GM10248 (cell line): Measurements from ENCODE around the gene BARHL2.

Experiments
- CTCF ChIA-PET: fragments of 300-600 bp; sonication (Branson Sonifier 250); formaldehyde crosslinking; extraction: SDS; loops from one replicate; lab custom pipeline; 2021; ENCODE audit warnings: antibody characterized with exemption; lab: Yijun Ruan, JAX
- POLR2A ChIA-PET: fragments of 350-650 bp; sonication (Branson Sonifier 250); formaldehyde crosslinking; extraction: SDS; loops from one replicate; lab custom pipeline; 2020; ENCODE audit warnings: antibody characterized with exemption; lab: Yijun Ruan, JAX
- DNase-seq: peaks from one replicate; pipeline ENCODE4 v3.0.0; 2012; ENCODE audit errors: extremely low spot score
- CTCF ChIP-seq: IDR thresholded peaks from 2 replicates; pipeline ENCODE4 v1.5.1; 2012; ENCODE audit warnings: mild to moderate bottlenecking, low read depth; ENCODE audit errors: extremely low read depth, missing control alignments, control extremely low read depth

BARHL2 gene

GRCh38 chr1:90729504-90730242, 12.6 kb upstream of the BARHL2 start:
- peak; percentile 36 for TF ChIP-seq CTCF
- POLR2A ChIA-PET = no interaction called here
- CTCF ChIA-PET = interaction anchor here (0.7 to 4.6 kb wide), 9 partner anchors 9 to 436 kb away, joined by 3 to 30 read pairs (median 3); no protein-coding TSS in a partner anchor
- DNase-seq = no peak

GRCh38 chr1:90728502-90729287, 11.6 kb upstream of the BARHL2 start:
- no peak for DNase-seq
- POLR2A ChIA-PET = no interaction called here
- CTCF ChIA-PET = interaction anchor here (0.9 to 4.6 kb wide), 7 partner anchors 8 to 437 kb away, joined by 3 to 30 read pairs (median 4); no protein-coding TSS in a partner anchor
- TF ChIP-seq CTCF = no peak

GRCh38 chr1:90727917-90728501, 10.9 kb upstream of the BARHL2 start:
- DNase-seq = no peak
- TF ChIP-seq CTCF = no peak
- ChIA-PET CTCF (interaction anchor here (1.6 to 4.6 kb wide), 4 partner anchors 7 to 438 kb away, joined by 4 to 30 read pairs (median 20); no protein-coding TSS in a partner anchor), POLR2A (no interaction called here)

GRCh38 chr1:90726986-90727480, 9.9 kb upstream of the BARHL2 start:
- no peak for TF ChIP-seq CTCF
- CTCF ChIA-PET = interaction anchor here (1.3 to 4.3 kb wide), 3 partner anchors 13 to 439 kb away, joined by 3 to 30 read pairs (median 4); no protein-coding TSS in a partner anchor
- no peak for DNase-seq
- POLR2A ChIA-PET = interaction anchor here (0.5 kb wide), 1 partner anchor 419 kb away, joined by 6 read pairs; no protein-coding TSS in a partner anchor

- no peak for TF ChIP-seq CTCF
- CTCF ChIA-PET = interaction anchor here (1.3 to 4.3 kb wide), 2 partner anchors 13 to 439 kb away, joined by 3 to 30 read pairs; no protein-coding TSS in a partner anchor
- POLR2A ChIA-PET = interaction anchor here (0.5 kb wide), 1 partner anchor 420 kb away, joined by 6 read pairs; no protein-coding TSS in a partner anchor
- no peak for DNase-seq
These were observed 9.4 kb upstream of the BARHL2 start for GRCh38 chr1:90726425-90726985.
